ENCODE measurements around the gene STK32C. TPM values are rescaled to one million over a fixed set of nuclear protein-coding genes. Genes with fewer than 3 reads are reported as not detected.

The STK32C gene
- polyA plus RNA-seq, 1 donor from 2014 or later: 23.2 TPM

DNA sequence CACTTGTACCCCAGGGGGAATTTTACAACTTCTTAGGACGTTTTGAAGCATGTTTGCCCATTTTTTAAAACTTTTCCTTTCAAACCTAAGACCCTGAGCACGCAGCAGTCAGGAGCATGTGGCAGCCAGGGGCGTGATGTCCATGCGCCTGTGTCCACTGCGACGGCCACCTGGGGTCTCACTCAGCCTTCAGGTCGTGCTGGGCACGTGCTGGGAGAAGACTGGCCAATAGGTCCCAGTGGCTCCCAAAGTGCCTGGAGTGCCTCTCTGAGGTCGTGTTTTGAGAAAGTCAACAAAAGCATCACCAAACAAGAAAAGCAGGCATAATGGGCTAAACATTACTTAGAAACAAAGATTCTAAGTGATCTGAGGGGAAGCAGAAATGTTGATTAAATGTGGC lies 39.1 kb upstream of the STK32C start:
- TF ChIP-seq MXI1 (conservative IDR thresholded peaks at IDR 0.05; ENCODE audit: poor library complexity, severe bottlenecking): no peak
- no peak for TF ChIP-seq SMC3 (conservative IDR thresholded peaks at IDR 0.05; ENCODE audit: poor library complexity)
- no peak for TF ChIP-seq RAD21 (conservative IDR thresholded peaks at IDR 0.05)
- H3K9me2 ChIP-seq (ENCODE audit: insufficient read depth, low read length): no peaks in the 10 kb centered on the region
- no peaks in the 10 kb centered on the region for H3K79me2 ChIP-seq (replicated peaks; ENCODE audit: insufficient read depth, low read length)
- H3K9ac ChIP-seq (ENCODE audit: low read length): no peak overlapping the region
- no peaks in the 10 kb centered on the region for H3K27me3 ChIP-seq (ENCODE audit: insufficient read depth, low read depth, low read length)
- H3K4me2 ChIP-seq (ENCODE audit: low read length): no peak overlapping the region
- no peak overlapping the region for H2AFZ ChIP-seq (ENCODE audit: low read depth, low read length)
- no peaks in the 10 kb centered on the region for H4K20me1 ChIP-seq (ENCODE audit: insufficient read depth)
- H3K27ac ChIP-seq (ENCODE audit: low read length): no peak overlapping the region
- no peaks in the 10 kb centered on the region for H3K36me3 ChIP-seq (ENCODE audit: insufficient read depth, low read length)
- no peak overlapping the region for H3K4me3 ChIP-seq (ENCODE audit: low read length)
- H3K9me3 ChIP-seq (ENCODE audit: low read length): no peaks in the 10 kb centered on the region
- H3F3A ChIP-seq (ENCODE audit: insufficient read depth, low read length, poor library complexity, severe bottlenecking): no peaks in the 10 kb centered on the region

DNA sequence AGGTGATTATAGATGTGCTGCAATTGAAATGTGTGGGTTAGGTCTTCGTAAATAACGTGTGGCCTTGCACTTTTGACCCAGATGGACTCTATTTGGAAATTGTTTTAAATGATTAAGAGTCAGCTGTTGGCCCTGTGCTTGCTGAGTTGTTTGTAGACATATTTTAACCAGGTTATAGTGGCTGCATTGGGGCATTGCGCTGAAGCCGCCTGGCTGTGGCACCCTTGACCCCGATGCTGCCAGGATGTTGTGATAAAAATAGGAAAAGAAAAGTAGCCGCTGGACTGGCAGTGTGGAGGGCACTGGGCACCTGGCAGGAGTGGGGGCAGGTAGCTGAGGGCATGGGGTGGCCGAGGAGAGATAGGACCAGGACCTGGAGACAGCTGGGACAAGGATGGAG lies 37.6 kb upstream of the STK32C start:
- H3K9me2 ChIP-seq (ENCODE audit: insufficient read depth, low read length): no peaks in the 10 kb centered on the region
- no peak overlapping the region for H2AFZ ChIP-seq (ENCODE audit: low read depth, low read length)
- no peak overlapping the region for H3K27ac ChIP-seq (ENCODE audit: low read length)
- H3K9me3 ChIP-seq (ENCODE audit: low read length): no peaks in the 10 kb centered on the region
- H3K9ac ChIP-seq (ENCODE audit: low read length): no peak overlapping the region
- no peak overlapping the region for H3K4me2 ChIP-seq (ENCODE audit: low read length)
- no peaks in the 10 kb centered on the region for H3K36me3 ChIP-seq (ENCODE audit: insufficient read depth, low read length)
- no peaks in the 10 kb centered on the region for H3F3A ChIP-seq (ENCODE audit: insufficient read depth, low read length, poor library complexity, severe bottlenecking)
- no peaks in the 10 kb centered on the region for H3K27me3 ChIP-seq (ENCODE audit: insufficient read depth, low read depth, low read length)
- no peaks in the 10 kb centered on the region for H3K79me2 ChIP-seq (replicated peaks; ENCODE audit: insufficient read depth, low read length)
- H4K20me1 ChIP-seq (ENCODE audit: insufficient read depth): no peaks in the 10 kb centered on the region
- TF ChIP-seq SMC3 (conservative IDR thresholded peaks at IDR 0.05; ENCODE audit: poor library complexity) (no peak), MXI1 (conservative IDR thresholded peaks at IDR 0.05; ENCODE audit: poor library complexity, severe bottlenecking) (no peak), EP300 (conservative IDR thresholded peaks at IDR 0.05; ENCODE audit: poor library complexity, severe bottlenecking) (no peak), TAF1 (IDR thresholded peaks at IDR 0.05; ENCODE audit: low read depth) (no peak)
- H3K4me3 ChIP-seq (ENCODE audit: low read length): no peak overlapping the region

DNA sequence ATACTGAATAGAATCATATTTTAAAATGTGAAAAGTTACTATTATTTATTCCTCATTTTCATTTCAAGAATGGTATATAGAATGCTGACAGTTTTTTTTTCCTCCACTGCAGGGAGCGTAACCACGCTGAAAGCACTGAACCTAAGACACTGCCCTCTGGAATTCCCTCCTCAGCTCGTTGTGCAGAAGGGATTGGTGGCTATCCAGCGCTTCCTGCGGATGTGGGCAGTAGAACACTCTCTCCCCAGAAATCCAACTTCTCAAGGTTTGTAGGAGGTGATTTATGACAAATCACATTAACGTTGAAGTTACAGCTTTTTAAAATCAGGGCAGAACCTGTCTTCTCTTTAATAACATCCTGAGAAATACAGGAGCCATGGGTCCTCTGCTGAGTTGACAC lies 36.6 kb upstream of the STK32C start:
- no peaks in the 10 kb centered on the region for H3K36me3 ChIP-seq (ENCODE audit: insufficient read depth, low read length)
- no peaks in the 10 kb centered on the region for H3K27me3 ChIP-seq (ENCODE audit: insufficient read depth, low read depth, low read length)
- no peak overlapping the region for H3K27ac ChIP-seq (ENCODE audit: low read length)
- H3K4me2 ChIP-seq (ENCODE audit: low read length): no peak overlapping the region
- H3K4me3 ChIP-seq (ENCODE audit: low read length): no peak overlapping the region
- H3K79me2 ChIP-seq (replicated peaks; ENCODE audit: insufficient read depth, low read length): no peaks in the 10 kb centered on the region
- no peaks in the 10 kb centered on the region for H3K9me3 ChIP-seq (ENCODE audit: low read length)
- no peak overlapping the region for H2AFZ ChIP-seq (ENCODE audit: low read depth, low read length)
- H3K9me2 ChIP-seq (ENCODE audit: insufficient read depth, low read length): no peaks in the 10 kb centered on the region
- no peaks in the 10 kb centered on the region for H4K20me1 ChIP-seq (ENCODE audit: insufficient read depth)
- H3K9ac ChIP-seq (ENCODE audit: low read length): no peak overlapping the region
- no peaks in the 10 kb centered on the region for H3F3A ChIP-seq (ENCODE audit: insufficient read depth, low read length, poor library complexity, severe bottlenecking)
- TF ChIP-seq, protein P1, sequence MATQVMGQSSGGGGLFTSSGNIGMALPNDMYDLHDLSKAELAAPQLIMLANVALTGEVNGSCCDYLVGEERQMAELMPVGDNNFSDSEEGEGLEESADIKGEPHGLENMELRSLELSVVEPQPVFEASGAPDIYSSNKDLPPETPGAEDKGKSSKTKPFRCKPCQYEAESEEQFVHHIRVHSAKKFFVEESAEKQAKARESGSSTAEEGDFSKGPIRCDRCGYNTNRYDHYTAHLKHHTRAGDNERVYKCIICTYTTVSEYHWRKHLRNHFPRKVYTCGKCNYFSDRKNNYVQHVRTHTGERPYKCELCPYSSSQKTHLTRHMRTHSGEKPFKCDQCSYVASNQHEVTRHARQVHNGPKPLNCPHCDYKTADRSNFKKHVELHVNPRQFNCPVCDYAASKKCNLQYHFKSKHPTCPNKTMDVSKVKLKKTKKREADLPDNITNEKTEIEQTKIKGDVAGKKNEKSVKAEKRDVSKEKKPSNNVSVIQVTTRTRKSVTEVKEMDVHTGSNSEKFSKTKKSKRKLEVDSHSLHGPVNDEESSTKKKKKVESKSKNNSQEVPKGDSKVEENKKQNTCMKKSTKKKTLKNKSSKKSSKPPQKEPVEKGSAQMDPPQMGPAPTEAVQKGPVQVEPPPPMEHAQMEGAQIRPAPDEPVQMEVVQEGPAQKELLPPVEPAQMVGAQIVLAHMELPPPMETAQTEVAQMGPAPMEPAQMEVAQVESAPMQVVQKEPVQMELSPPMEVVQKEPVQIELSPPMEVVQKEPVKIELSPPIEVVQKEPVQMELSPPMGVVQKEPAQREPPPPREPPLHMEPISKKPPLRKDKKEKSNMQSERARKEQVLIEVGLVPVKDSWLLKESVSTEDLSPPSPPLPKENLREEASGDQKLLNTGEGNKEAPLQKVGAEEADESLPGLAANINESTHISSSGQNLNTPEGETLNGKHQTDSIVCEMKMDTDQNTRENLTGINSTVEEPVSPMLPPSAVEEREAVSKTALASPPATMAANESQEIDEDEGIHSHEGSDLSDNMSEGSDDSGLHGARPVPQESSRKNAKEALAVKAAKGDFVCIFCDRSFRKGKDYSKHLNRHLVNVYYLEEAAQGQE (IDR thresholded peaks at IDR 0.05; ENCODE audit: borderline replicate concordance): no peak
- no peak for TF ChIP-seq SMC3 (conservative IDR thresholded peaks at IDR 0.05; ENCODE audit: poor library complexity)
- TF ChIP-seq TAF1 (IDR thresholded peaks at IDR 0.05; ENCODE audit: low read depth): no peak
- TF ChIP-seq, protein P2, sequence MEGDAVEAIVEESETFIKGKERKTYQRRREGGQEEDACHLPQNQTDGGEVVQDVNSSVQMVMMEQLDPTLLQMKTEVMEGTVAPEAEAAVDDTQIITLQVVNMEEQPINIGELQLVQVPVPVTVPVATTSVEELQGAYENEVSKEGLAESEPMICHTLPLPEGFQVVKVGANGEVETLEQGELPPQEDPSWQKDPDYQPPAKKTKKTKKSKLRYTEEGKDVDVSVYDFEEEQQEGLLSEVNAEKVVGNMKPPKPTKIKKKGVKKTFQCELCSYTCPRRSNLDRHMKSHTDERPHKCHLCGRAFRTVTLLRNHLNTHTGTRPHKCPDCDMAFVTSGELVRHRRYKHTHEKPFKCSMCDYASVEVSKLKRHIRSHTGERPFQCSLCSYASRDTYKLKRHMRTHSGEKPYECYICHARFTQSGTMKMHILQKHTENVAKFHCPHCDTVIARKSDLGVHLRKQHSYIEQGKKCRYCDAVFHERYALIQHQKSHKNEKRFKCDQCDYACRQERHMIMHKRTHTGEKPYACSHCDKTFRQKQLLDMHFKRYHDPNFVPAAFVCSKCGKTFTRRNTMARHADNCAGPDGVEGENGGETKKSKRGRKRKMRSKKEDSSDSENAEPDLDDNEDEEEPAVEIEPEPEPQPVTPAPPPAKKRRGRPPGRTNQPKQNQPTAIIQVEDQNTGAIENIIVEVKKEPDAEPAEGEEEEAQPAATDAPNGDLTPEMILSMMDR (IDR thresholded peaks at IDR 0.05; ENCODE audit: poor library complexity, severe bottlenecking): no peak
- no peak for TF ChIP-seq EZH2 (IDR thresholded peaks at IDR 0.05; ENCODE audit: borderline replicate concordance, insufficient read depth, low read length, poor library complexity, severe bottlenecking)
- TF ChIP-seq RAD21 (conservative IDR thresholded peaks at IDR 0.05): no peak
- TF ChIP-seq EP300 (conservative IDR thresholded peaks at IDR 0.05; ENCODE audit: poor library complexity, severe bottlenecking): no peak
- TF ChIP-seq POLR2AphosphoS5 (IDR thresholded peaks at IDR 0.05): no peak
- no peak for TF ChIP-seq MXI1 (conservative IDR thresholded peaks at IDR 0.05; ENCODE audit: poor library complexity, severe bottlenecking)

All from neural cell (in vitro differentiated cells).